IMR-90 (cell line): Measurements from ENCODE around the gene CDH22. TPM values are rescaled to one million over a fixed set of nuclear protein-coding genes. Genes with fewer than 3 reads are reported as not detected.

ENCODE experiments used
- ATAC-seq: fragments of 200-7000 bp; cut with Tn5 transposase; 2 replicates; pipeline ENCODE4 v1.9.1; 2020; ENCODE audit warnings: low read depth, mild to moderate bottlenecking, moderate library complexity
- BruUV-seq: library from RNA; stranded (reverse); fragments of 400-500 nt; replicated peaks from 2 replicates; lab custom pipeline; 2021; lab: Mats Ljungman, UMichigan
- CTCF ChIA-PET: fragments of 300-600 bp; formaldehyde crosslinking; extraction: SDS; loops from one replicate; lab custom pipeline; 2021; ENCODE audit warnings: antibody characterized with exemption; lab: Yijun Ruan, JAX
- POLR2A ChIA-PET: fragments of 300-600 bp; sonication (Branson Sonifier 250); formaldehyde crosslinking; loops from one replicate; lab custom pipeline; 2022; ENCODE audit warnings: antibody characterized with exemption; ENCODE audit not compliant: unreplicated experiment; lab: Charles Lee
- DNase-seq: peaks from one replicate; pipeline ENCODE4 v3.0.0; 2013
- H2AFZ ChIP-seq: replicated peaks from 2 replicates; pipeline ENCODE3; 2013; ENCODE audit warnings: low read length, mild to moderate bottlenecking; ENCODE audit not compliant: poor library complexity
- H2AK5ac ChIP-seq: 2 replicates; pipeline ENCODE4 v1.6.1; 2013; ENCODE audit warnings: low read depth, low read length, inconsistent platforms
- H2AK9ac ChIP-seq: replicated peaks from 2 replicates; pipeline ENCODE3; 2013; ENCODE audit warnings: mild to moderate bottlenecking, low read depth, low read length, moderate library complexity; ENCODE audit not compliant: poor library complexity
- H2BK120ac ChIP-seq: 2 replicates; pipeline ENCODE4 v1.6.1; 2013; ENCODE audit warnings: low read depth, low read length, inconsistent platforms
- H2BK15ac ChIP-seq: 3 replicates; pipeline ENCODE4 v1.6.1; 2013; ENCODE audit warnings: low read depth, low read length, inconsistent platforms
- H2BK20ac ChIP-seq: 2 replicates; pipeline ENCODE4 v1.6.1; 2013; ENCODE audit warnings: low read depth, mild to moderate bottlenecking, inconsistent platforms, low read length, moderate library complexity
- H2BK5ac ChIP-seq: 2 replicates; pipeline ENCODE4 v1.6.1; 2013; ENCODE audit warnings: mild to moderate bottlenecking, low read depth, low read length, inconsistent platforms; ENCODE audit not compliant: poor library complexity, severe bottlenecking
- H3K14ac ChIP-seq: replicated peaks from 2 replicates; pipeline ENCODE4 v1.6.1; 2013; ENCODE audit warnings: low read depth, low read length, inconsistent platforms
- H3K18ac ChIP-seq: 2 replicates; pipeline ENCODE4 v1.6.1; 2013; ENCODE audit warnings: low read depth, low read length, control low read depth
- H3K23ac ChIP-seq: 2 replicates; pipeline ENCODE4 v1.6.1; 2013; ENCODE audit warnings: low read depth, low read length, inconsistent platforms
- H3K27ac ChIP-seq: 2 replicates; pipeline ENCODE4 v1.5.1; 2013; ENCODE audit warnings: mild to moderate bottlenecking, control low read depth, low read length; ENCODE audit not compliant: insufficient read depth
- H3K27me3 ChIP-seq: 2 replicates; pipeline ENCODE4 v1.6.1; 2013; ENCODE audit warnings: low read length; ENCODE audit not compliant: control insufficient read depth, insufficient read depth
- H3K36me3 ChIP-seq: 2 replicates; pipeline ENCODE4 v1.6.1; 2013; ENCODE audit warnings: low read length, mixed read lengths; ENCODE audit not compliant: control insufficient read depth, insufficient read depth
- H3K4ac ChIP-seq: 2 replicates; pipeline ENCODE4 v1.6.1; 2013; ENCODE audit warnings: low read depth, low read length, inconsistent platforms
- H3K4me1 ChIP-seq: 2 replicates; pipeline ENCODE4 v1.6.1; 2013; ENCODE audit warnings: low read length, mixed read lengths; ENCODE audit not compliant: control insufficient read depth, insufficient read depth
- H3K4me2 ChIP-seq: 2 replicates; pipeline ENCODE4 v1.6.1; 2013; ENCODE audit warnings: low read depth, mild to moderate bottlenecking, control low read depth, low read length, moderate library complexity
- H3K4me3 ChIP-seq: 2 replicates; pipeline ENCODE4 v1.5.1; 2013; ENCODE audit warnings: low read depth, mild to moderate bottlenecking, control low read depth, low read length, moderate library complexity; ENCODE audit not compliant: insufficient read depth
- H3K56ac ChIP-seq: 2 replicates; pipeline ENCODE4 v1.6.1; 2013; ENCODE audit warnings: low read length, inconsistent platforms; ENCODE audit not compliant: insufficient read depth; ENCODE audit errors: extremely low read depth
- H3K79me1 ChIP-seq, 2 experiments: 2 replicates each; pipeline ENCODE4 v1.6.1; 2013; ENCODE audit warnings: low read length in 2 of 2, inconsistent platforms in 1 of 2, low read depth in 1 of 2
- H3K9ac ChIP-seq: 2 replicates; pipeline ENCODE4 v1.6.1; 2013; ENCODE audit warnings: low read depth, low read length, control low read depth
- H3K9me1 ChIP-seq: 2 replicates; pipeline ENCODE4 v1.6.1; 2013; ENCODE audit warnings: low read length, inconsistent platforms; ENCODE audit not compliant: insufficient read depth
- H3K9me3 ChIP-seq: 2 replicates; pipeline ENCODE4 v1.6.1; 2013; ENCODE audit warnings: low read length; ENCODE audit not compliant: control insufficient read depth, insufficient read depth
- H4K20me1 ChIP-seq: 2 replicates; pipeline ENCODE4 v1.6.1; 2013; ENCODE audit warnings: low read length, inconsistent platforms; ENCODE audit not compliant: insufficient read depth
- H4K5ac ChIP-seq: 2 replicates; pipeline ENCODE4 v1.6.1; 2013; ENCODE audit warnings: mild to moderate bottlenecking, low read depth, low read length, control low read depth
- H4K8ac ChIP-seq, 2 experiments: 2 replicates each; pipeline ENCODE4 v1.6.1; 2013; ENCODE audit warnings: low read depth in 2 of 2, low read length in 2 of 2, control low read depth in 1 of 2, inconsistent platforms in 1 of 2
- H4K91ac ChIP-seq: 2 replicates; pipeline ENCODE4 v1.6.1; 2013; ENCODE audit warnings: low read depth, low read length, inconsistent platforms; ENCODE audit not compliant: insufficient read depth
- BHLHE40 ChIP-seq: fragments of 150-350 bp; IDR thresholded peaks from 2 replicates; pipeline ENCODE4 v1.6.1; 2016; ENCODE audit warnings: mild to moderate bottlenecking, low read depth, low read length
- CEBPB ChIP-seq: IDR thresholded peaks from 2 replicates; pipeline ENCODE4 v1.6.1; 2012; ENCODE audit warnings: low read depth, low read length, improper control_type of control experiment
- CHD1 ChIP-seq: IDR thresholded peaks from 2 replicates; pipeline ENCODE4 v1.6.1; 2012; ENCODE audit warnings: low read depth, low read length, improper control_type of control experiment
- FOS ChIP-seq: fragments of 150-350 bp; IDR thresholded peaks from 2 replicates; pipeline ENCODE4 v1.6.1; 2016; ENCODE audit warnings: low read depth, low read length
- MAFK ChIP-seq: IDR thresholded peaks from 2 replicates; pipeline ENCODE4 v1.6.1; 2012; ENCODE audit warnings: low read depth, low read length, improper control_type of control experiment
- MAZ ChIP-seq: IDR thresholded peaks from 2 replicates; pipeline ENCODE4 v1.6.1; 2012; ENCODE audit warnings: low read depth, mild to moderate bottlenecking, low read length, improper control_type of control experiment, moderate library complexity, borderline replicate concordance
- MXI1 ChIP-seq: IDR thresholded peaks from 2 replicates; pipeline ENCODE4 v1.6.1; 2012; ENCODE audit warnings: low read depth, mild to moderate bottlenecking, low read length, moderate library complexity, borderline replicate concordance
- NFE2L2 ChIP-seq: fragments of 150-350 bp; IDR thresholded peaks from 2 replicates; pipeline ENCODE4 v1.6.1; 2016; ENCODE audit warnings: low read depth, mild to moderate bottlenecking, low read length
- POLR2A ChIP-seq: IDR thresholded peaks from 2 replicates; pipeline ENCODE4 v1.6.1; 2012; ENCODE audit warnings: mild to moderate bottlenecking, low read depth, low read length
- RAD21 ChIP-seq: IDR thresholded peaks from 2 replicates; pipeline ENCODE4 v1.6.1; 2012; ENCODE audit warnings: low read length, improper control_type of control experiment
- RCOR1 ChIP-seq: IDR thresholded peaks from 2 replicates; pipeline ENCODE4 v1.6.1; 2012; ENCODE audit warnings: mild to moderate bottlenecking, low read length, improper control_type of control experiment; ENCODE audit not compliant: insufficient replicate concordance
- RFX5 ChIP-seq: IDR thresholded peaks from 2 replicates; pipeline ENCODE4 v1.8.0; 2012; ENCODE audit warnings: low read depth, mild to moderate bottlenecking, low read length, moderate library complexity
- SMC3 ChIP-seq: fragments of 150-350 bp; IDR thresholded peaks from 2 replicates; pipeline ENCODE4 v1.6.1; 2016; ENCODE audit warnings: low read depth, mild to moderate bottlenecking, antibody characterized with exemption, low read length, moderate library complexity
- WGBS, 2 experiments: methylation state at CpG; one replicate each; pipeline versions ENCODE4 v1.1.5 to v1.1.7; 2013; ENCODE audit warnings: missing lambda C conversion rate in 2 of 2; ENCODE audit not compliant: insufficient read length in 1 of 2; ENCODE audit errors: extremely low coverage in 2 of 2; 5-methylcytosine and 5-hydroxymethylcytosine counted together
- dilution Hi-C: fragments of 300-500 bp; cut with HindIII; formaldehyde crosslinking; loops from one replicate; pipeline ENCODE4 v1.14.3; 2018; ENCODE audit warnings: low sequenced_read_pairs; ENCODE audit not compliant: unreplicated experiment
- in situ Hi-C: fragments of 300-500 bp; cut with MboI; formaldehyde crosslinking; loops from 3 replicates; pipeline ENCODE4 v1.14.3; 2019; ENCODE audit warnings: low sequenced_read_pairs, inconsistent platforms, mixed read lengths
- intact Hi-C: fragments of 100-400 bp; cut with micrococcal nuclease; formaldehyde crosslinking; loops from 2 replicates; pipeline ENCODE4 v1.10.0; 2022
- polyA plus RNA-seq, 3 experiments: library from polyadenylated mRNA; depleted of rRNA; stranded (reverse); fragments of >200 nt; gene quantifications; 2 replicates each; pipeline ENCODE4 v1.2.3, GENCODE V29; 2012; ENCODE audit warnings: low replicate concordance in 1 of 3
- total RNA-seq: library from RNA; depleted of rRNA; stranded (reverse); fragments of >200 nt; gene quantifications from 2 replicates; pipeline ENCODE4 v1.2.3, GENCODE V29; 2012
- TF ChIP-seq, protein P1 (sequence below): fragments of 150-350 bp; IDR thresholded peaks from 2 replicates; pipeline ENCODE4 v1.6.1; 2016; ENCODE audit warnings: low read depth, mild to moderate bottlenecking, low read length, moderate library complexity, borderline replicate concordance
- TF ChIP-seq, protein P2 (sequence below): conservative IDR thresholded peaks from 2 replicates; pipeline ENCODE4 v1.5.1; 2012; ENCODE audit warnings: mild to moderate bottlenecking, low read depth, low read length, improper control_type of control experiment
- TF ChIP-seq, protein P3 (sequence below): fragments of 150-350 bp; IDR thresholded peaks from 2 replicates; pipeline ENCODE4 v1.6.1; 2017; ENCODE audit warnings: mild to moderate bottlenecking, antibody characterized with exemption, low read length, low read depth

The CDH22 gene
- total and polyA plus RNA-seq, 2 of the 4 experiments (the other 2 are of a cell fraction) = not detected

DNA sequence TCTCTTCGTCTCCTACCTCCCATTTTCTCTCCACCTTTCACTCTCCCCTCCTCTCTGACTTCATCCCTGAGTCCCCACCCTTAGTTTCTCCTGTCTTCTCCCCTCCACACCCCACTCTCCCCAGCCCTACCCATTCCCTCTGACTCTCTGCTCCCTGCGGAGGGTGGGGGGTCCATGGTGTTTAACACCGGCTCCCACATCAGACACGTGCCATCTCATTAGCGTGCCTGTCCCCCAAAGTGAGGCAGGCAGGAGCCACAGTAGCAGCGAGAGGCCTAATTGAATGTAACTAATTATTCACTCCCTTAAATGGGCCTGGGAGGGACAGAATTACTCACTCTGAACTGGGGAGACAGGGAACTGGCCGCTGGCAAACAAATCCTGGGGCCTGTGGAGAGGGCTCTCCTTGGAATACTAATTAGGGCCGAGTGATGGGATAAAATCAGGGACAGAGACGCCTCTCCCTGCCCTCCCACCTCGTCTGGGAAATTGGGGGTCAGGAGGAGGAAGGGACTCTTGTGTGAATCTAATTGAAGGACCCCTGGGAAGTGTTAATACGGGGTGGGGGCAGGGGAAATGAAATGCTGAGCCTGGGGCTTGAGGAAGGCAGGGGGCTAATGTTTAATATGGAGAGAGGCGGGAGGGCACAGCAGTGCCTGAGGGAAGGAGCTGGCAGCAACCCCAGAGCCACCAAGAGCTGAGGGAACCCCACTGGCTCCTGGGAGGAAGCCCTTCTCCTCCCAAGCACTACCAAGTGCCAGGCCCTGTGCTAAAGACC, 172.3 kb downstream of the CDH22 start:
- Histone ChIP-seq H3K4me1 (no peaks in the 10 kb centered on the region), H3K4me3 (no peak overlapping the region), H2BK15ac (no peak overlapping the region), H3K79me1 (no peaks in the 10 kb centered on the region), H3K18ac (no peak overlapping the region), H2AK9ac (no peak overlapping the region), H3K9ac (no peak overlapping the region), H2AFZ (no peak overlapping the region), H2AK5ac (no peak overlapping the region), H3K56ac (no peak overlapping the region), H3K23ac (no peak overlapping the region), H3K4me2 (no peak overlapping the region), H4K20me1 (no peaks in the 10 kb centered on the region), H4K8ac (no peak overlapping the region), H2BK120ac (no peak overlapping the region), H4K91ac (no peak overlapping the region), H3K9me3 (no peaks in the 10 kb centered on the region), H2BK5ac (no peak overlapping the region), H2BK20ac (no peak overlapping the region), H4K5ac (no peak overlapping the region), H3K36me3 (no peaks in the 10 kb centered on the region), H3K9me1 (no peaks in the 10 kb centered on the region), H3K27ac (no peak overlapping the region), H3K4ac (no peak overlapping the region), H3K14ac (no peak overlapping the region), H3K27me3 (peaks cover 48% of the 10 kb centered on the region)
- ATAC-seq (no peak), DNase-seq (no peak)
- intact Hi-C loops = no loop called here
- TF ChIP-seq POLR2A = no peak
- TF ChIP-seq RAD21 = no peak
- no peak for TF ChIP-seq NFE2L2
- TF ChIP-seq MAZ = no peak
- no peak for TF ChIP-seq MAFK
- TF ChIP-seq, protein P1, sequence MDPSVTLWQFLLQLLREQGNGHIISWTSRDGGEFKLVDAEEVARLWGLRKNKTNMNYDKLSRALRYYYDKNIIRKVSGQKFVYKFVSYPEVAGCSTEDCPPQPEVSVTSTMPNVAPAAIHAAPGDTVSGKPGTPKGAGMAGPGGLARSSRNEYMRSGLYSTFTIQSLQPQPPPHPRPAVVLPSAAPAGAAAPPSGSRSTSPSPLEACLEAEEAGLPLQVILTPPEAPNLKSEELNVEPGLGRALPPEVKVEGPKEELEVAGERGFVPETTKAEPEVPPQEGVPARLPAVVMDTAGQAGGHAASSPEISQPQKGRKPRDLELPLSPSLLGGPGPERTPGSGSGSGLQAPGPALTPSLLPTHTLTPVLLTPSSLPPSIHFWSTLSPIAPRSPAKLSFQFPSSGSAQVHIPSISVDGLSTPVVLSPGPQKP = no peak
- no peak for TF ChIP-seq CEBPB
- no peak for TF ChIP-seq BHLHE40
- no peak for TF ChIP-seq FOS
- TF ChIP-seq, protein P2, sequence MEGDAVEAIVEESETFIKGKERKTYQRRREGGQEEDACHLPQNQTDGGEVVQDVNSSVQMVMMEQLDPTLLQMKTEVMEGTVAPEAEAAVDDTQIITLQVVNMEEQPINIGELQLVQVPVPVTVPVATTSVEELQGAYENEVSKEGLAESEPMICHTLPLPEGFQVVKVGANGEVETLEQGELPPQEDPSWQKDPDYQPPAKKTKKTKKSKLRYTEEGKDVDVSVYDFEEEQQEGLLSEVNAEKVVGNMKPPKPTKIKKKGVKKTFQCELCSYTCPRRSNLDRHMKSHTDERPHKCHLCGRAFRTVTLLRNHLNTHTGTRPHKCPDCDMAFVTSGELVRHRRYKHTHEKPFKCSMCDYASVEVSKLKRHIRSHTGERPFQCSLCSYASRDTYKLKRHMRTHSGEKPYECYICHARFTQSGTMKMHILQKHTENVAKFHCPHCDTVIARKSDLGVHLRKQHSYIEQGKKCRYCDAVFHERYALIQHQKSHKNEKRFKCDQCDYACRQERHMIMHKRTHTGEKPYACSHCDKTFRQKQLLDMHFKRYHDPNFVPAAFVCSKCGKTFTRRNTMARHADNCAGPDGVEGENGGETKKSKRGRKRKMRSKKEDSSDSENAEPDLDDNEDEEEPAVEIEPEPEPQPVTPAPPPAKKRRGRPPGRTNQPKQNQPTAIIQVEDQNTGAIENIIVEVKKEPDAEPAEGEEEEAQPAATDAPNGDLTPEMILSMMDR = no peak
- TF ChIP-seq MXI1 = no peak
- TF ChIP-seq RCOR1 = no peak
- no peak for TF ChIP-seq RFX5
- TF ChIP-seq, protein P3, sequence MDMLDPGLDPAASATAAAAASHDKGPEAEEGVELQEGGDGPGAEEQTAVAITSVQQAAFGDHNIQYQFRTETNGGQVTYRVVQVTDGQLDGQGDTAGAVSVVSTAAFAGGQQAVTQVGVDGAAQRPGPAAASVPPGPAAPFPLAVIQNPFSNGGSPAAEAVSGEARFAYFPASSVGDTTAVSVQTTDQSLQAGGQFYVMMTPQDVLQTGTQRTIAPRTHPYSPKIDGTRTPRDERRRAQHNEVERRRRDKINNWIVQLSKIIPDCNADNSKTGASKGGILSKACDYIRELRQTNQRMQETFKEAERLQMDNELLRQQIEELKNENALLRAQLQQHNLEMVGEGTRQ = no peak
- no peak for TF ChIP-seq CHD1
- TF ChIP-seq SMC3 = no peak
- 43% methylated on average over 1 of the region's 12 CpGs; no CpG with 5 or more reads in 1 of the 2 experiments for WGBS, 2 experiments
- in situ Hi-C loops = no loop called here
- CTCF ChIA-PET = no interaction called here
- POLR2A ChIA-PET = no interaction called here
- dilution Hi-C loops = no loop called here
- BruUV-seq = no TSS peak
